ENCODE data around the gene FAM149A. TPM values are rescaled to one million over a fixed set of nuclear protein-coding genes. Genes with fewer than 3 reads are reported as not detected.

Gene FAM149A
- total RNA-seq, 1 experiment from 2014 or later: 19.2 TPM

DNA sequence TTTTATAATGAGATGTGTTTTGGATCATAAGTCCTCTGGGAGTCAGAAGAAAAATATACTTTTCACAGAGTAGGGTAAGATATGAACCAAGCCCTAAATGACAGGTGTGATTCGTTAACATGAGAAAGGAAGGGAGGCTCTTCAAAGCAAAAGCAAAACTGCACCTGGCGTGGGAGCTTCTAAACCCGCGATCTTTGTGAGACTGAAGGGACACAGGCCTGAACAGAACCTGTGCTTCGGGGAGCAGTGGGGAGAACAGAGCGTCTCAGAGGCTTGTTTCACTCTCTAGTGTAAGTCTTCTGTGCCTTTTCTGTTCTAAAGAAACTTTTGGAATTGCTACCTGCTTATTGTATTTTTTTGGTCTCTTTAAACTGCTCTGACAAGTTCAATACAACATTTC, 56.6 kb downstream of the FAM149A start:
- Histone ChIP-seq H3K4me3 (ENCODE audit: insufficient read depth, low read depth, low read length) (no peak overlapping the region), H3K27me3 (ENCODE audit: control insufficient read depth, insufficient read depth, low read length) (no peaks in the 10 kb centered on the region), H3K36me3 (replicated peaks; ENCODE audit: control insufficient read depth, insufficient read depth, low read length) (no peaks in the 10 kb centered on the region; the same call in none of the 2 replicates)
- peak; percentile 58 for DNase-seq

DNA sequence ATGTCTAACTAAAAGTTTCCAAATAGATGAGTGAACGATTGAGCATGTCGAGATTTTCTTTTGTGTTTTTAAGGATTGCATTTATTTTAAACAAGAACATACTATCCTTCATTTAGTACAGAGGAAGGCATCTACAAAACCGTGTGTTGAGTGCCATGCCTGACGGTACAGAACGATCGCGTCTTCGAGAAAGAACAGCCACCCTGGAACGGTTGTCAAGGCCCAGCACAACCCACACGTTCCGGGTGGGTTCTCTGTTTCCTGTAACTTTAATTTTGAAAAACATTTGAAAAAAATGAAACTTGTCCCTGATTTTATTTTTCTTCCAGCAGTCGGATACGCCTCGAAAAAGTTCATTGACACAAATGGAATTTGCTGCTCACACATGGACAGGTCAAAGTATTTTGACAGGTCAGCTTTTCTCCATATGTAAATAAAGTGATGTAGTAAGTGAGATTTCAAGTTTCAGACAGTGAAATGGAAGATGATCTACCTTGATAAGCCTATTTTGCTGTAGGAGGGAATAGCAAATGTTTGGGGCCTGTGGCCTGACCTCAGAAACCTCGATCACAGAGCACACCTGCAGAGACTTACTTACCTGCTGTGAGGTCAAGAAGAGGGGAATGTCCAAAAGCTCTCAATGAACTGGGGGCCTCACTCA, 62.5 kb downstream of the FAM149A start:
- H3K4me3 ChIP-seq (ENCODE audit: insufficient read depth, low read depth, low read length): no peak overlapping the region
- no peaks in the 10 kb centered on the region for H3K27me3 ChIP-seq (ENCODE audit: control insufficient read depth, insufficient read depth, low read length)
- H3K36me3 ChIP-seq (replicated peaks; ENCODE audit: control insufficient read depth, insufficient read depth, low read length): no peaks in the 10 kb centered on the region; the same call in 1 of the 2 replicates
- peak; percentile 24 for DNase-seq

- DNase-seq: peak; percentile 13
- Histone ChIP-seq H3K27me3 (ENCODE audit: control insufficient read depth, insufficient read depth, low read length) (no peaks in the 10 kb centered on the region), H3K36me3 (replicated peaks; ENCODE audit: control insufficient read depth, insufficient read depth, low read length) (no peaks in the 10 kb centered on the region; the same call in 1 of the 2 replicates), H3K4me3 (ENCODE audit: insufficient read depth, low read depth, low read length) (no peak overlapping the region)
These were observed 63.1 kb downstream of the FAM149A start for GRCh38 chr4:186167605-186168004.

- Histone ChIP-seq H3K4me3 (ENCODE audit: insufficient read depth, low read depth, low read length) (no peak overlapping the region), H3K36me3 (replicated peaks; ENCODE audit: control insufficient read depth, insufficient read depth, low read length) (no peaks in the 10 kb centered on the region; the same call in 1 of the 2 replicates), H3K27me3 (ENCODE audit: control insufficient read depth, insufficient read depth, low read length) (no peaks in the 10 kb centered on the region)
- DNase-seq: peak; percentile 10
These were observed 64.2 kb downstream of the FAM149A start for GRCh38 chr4:186168750-186169149.

DNA sequence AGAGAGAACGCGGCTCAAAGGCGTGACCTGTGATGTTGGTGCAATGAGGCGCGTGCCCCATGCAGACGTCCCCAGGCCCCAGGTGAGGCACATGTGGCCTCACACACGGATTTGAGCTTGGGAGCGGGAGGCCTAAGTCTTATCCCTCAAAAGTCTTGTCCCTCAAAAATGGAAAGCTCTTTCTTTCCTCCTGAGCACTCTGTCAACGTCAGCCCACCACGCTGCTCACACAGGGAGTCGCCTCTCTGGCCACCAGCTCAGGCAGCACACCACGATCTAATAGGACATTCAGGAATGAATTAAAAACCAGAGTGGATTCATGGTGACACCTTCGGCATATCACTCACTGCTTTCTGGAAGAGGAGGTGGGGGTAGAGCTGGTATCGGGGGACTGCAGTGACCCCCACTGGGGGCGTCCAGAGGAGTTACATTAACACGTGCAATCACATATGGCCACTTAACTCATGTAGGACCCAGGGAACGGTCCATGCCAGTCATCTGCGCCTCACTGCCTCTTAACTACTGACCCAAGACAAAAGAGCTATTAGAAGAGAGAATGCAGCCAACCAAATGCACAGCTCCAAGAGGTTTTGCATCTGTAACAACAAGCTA, 64.9 kb downstream of the FAM149A start:
- Histone ChIP-seq H3K4me3 (ENCODE audit: insufficient read depth, low read depth, low read length) (no peak overlapping the region), H3K27me3 (ENCODE audit: control insufficient read depth, insufficient read depth, low read length) (no peaks in the 10 kb centered on the region), H3K36me3 (replicated peaks; ENCODE audit: control insufficient read depth, insufficient read depth, low read length) (no peaks in the 10 kb centered on the region; the same call in 1 of the 2 replicates)
- DNase-seq: peak; percentile 16

- H3K4me3 ChIP-seq (ENCODE audit: insufficient read depth, low read depth, low read length): no peak overlapping the region
- no peaks in the 10 kb centered on the region; the same call in 1 of the 2 replicates for H3K36me3 ChIP-seq (replicated peaks; ENCODE audit: control insufficient read depth, insufficient read depth, low read length)
- H3K27me3 ChIP-seq (ENCODE audit: control insufficient read depth, insufficient read depth, low read length): no peaks in the 10 kb centered on the region
- peak; percentile 69 for DNase-seq
These were observed 65.7 kb downstream of the FAM149A start for GRCh38 chr4:186169945-186170802.

DNA sequence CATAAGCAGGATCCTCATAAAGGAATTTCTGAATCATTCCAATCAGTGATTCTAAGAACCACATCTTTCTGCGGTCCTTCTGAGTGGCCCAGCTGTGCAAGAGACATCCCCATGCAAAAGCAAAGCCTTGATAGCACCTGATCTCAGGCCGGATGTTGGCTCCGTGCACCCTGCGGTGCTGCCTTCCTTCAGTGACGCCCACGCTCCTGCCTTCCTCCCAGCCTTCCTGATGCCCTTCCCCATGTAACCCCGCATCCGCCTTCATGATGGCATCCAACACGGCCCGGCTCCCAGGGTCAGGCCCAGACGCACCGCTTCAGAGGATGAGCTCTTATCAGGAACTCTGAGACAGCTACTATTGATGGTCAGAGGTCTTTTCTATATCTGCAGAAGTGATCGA, 66.5 kb downstream of the FAM149A start:
- H3K36me3 ChIP-seq (replicated peaks; ENCODE audit: control insufficient read depth, insufficient read depth, low read length): no peaks in the 10 kb centered on the region; the same call in 1 of the 2 replicates
- no peaks in the 10 kb centered on the region for H3K27me3 ChIP-seq (ENCODE audit: control insufficient read depth, insufficient read depth, low read length)
- peak; percentile 35 for DNase-seq
- no peak overlapping the region for H3K4me3 ChIP-seq (ENCODE audit: insufficient read depth, low read depth, low read length)

DNA sequence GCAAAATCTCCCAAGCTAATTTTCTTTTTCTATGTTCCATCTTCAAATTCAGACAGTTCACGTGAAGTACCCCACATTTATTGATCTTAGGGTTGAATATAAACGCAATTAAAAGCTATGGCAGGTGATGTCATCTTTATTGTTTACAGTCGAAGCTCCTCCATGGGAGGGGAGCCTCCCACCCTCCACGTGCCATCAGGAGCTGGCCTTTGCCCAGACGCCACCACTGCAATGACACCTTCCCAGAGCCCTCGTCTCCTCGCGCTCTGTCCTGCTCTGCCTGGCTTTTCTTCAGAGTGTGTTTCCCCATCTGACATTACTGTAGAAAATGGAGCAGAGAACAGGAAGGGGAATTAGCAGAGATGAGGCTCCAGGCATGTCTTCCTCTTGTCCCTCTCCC, 68.0 kb downstream of the FAM149A start:
- no peak for DNase-seq
- Histone ChIP-seq H3K4me3 (ENCODE audit: insufficient read depth, low read depth, low read length) (no peak overlapping the region), H3K27me3 (ENCODE audit: control insufficient read depth, insufficient read depth, low read length) (no peaks in the 10 kb centered on the region), H3K36me3 (replicated peaks; ENCODE audit: control insufficient read depth, insufficient read depth, low read length) (no peaks in the 10 kb centered on the region)

DNA sequence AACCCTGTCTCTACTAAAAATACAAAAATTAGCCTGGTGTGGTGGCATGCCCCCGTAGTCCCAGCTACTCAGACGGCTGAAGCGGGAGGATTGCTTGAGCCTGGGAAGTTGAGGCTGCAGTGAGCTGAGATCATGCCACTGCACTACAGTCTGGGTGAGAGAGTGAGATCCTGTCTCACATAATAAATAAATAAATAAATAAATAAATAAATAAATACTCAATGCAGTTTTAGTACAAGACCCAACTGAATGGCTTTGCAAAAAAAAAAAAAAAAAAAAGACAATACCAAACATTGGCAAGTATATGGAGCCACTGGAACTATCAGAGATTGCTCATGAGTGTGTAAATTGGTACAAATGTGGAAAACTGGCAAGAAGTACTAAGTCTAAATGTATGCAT, 83.6 kb downstream of the FAM149A start:
- Histone ChIP-seq H3K4me3 (ENCODE audit: insufficient read depth, low read depth, low read length) (no peak overlapping the region), H3K27me3 (ENCODE audit: control insufficient read depth, insufficient read depth, low read length) (no peaks in the 10 kb centered on the region)
- no peak for DNase-seq

DNA sequence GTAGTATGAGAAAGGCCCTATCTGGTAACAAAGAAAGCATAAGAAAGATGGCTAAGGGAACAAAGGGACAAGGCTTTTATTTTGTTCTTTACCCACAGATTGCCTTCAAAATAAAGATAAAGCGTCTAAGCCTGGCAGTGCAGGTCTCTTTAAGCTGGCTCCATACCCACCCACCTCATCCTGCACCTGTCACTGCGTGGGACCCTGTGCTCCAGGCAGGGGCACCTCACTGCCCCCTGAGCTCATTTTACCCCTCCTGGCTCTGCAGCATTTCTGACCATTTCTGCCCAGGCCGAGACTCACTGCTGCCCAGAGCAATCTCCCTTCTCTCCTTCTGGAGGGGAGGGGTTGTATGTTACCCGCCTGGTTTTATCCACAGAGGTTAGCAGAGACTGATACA, 85.2 kb downstream of the FAM149A start:
- DNase-seq: peak; percentile 48
- Histone ChIP-seq H3K27me3 (ENCODE audit: control insufficient read depth, insufficient read depth, low read length) (no peaks in the 10 kb centered on the region), H3K4me3 (ENCODE audit: insufficient read depth, low read depth, low read length) (no peak overlapping the region), H3K36me3 (replicated peaks; ENCODE audit: control insufficient read depth, insufficient read depth, low read length) (no peaks in the 10 kb centered on the region)

More for the DNA sequence above, 83.6 kb downstream of the FAM149A start:
- no peaks in the 10 kb centered on the region for H3K36me3 ChIP-seq (replicated peaks; ENCODE audit: control insufficient read depth, insufficient read depth, low read length)

GRCh38 chr4:186190581-186191199, 86.2 kb downstream of the FAM149A start:
- Histone ChIP-seq H3K36me3 (replicated peaks; ENCODE audit: control insufficient read depth, insufficient read depth, low read length) (no peaks in the 10 kb centered on the region), H3K4me3 (ENCODE audit: insufficient read depth, low read depth, low read length) (peak overlapping the region; percentile 87), H3K27me3 (ENCODE audit: control insufficient read depth, insufficient read depth, low read length) (no peaks in the 10 kb centered on the region)
- DNase-seq: peak; percentile 82

GRCh38 chr4:186191200-186192065, 86.9 kb downstream of the FAM149A start, which contains the start of gene CYP4V2:
CYP4V2 (plus strand) TSS chr4:186191567; CDS start chr4:186191824, 257 bp downstream.
- Histone ChIP-seq H3K27me3 (ENCODE audit: control insufficient read depth, insufficient read depth, low read length) (no peaks in the 10 kb centered on the region), H3K36me3 (replicated peaks; ENCODE audit: control insufficient read depth, insufficient read depth, low read length) (no peaks in the 10 kb centered on the region), H3K4me3 (ENCODE audit: insufficient read depth, low read depth, low read length) (peak within 1 kb of the TSS; percentile 87)
- DNase-seq: peak; percentile 91

DNA sequence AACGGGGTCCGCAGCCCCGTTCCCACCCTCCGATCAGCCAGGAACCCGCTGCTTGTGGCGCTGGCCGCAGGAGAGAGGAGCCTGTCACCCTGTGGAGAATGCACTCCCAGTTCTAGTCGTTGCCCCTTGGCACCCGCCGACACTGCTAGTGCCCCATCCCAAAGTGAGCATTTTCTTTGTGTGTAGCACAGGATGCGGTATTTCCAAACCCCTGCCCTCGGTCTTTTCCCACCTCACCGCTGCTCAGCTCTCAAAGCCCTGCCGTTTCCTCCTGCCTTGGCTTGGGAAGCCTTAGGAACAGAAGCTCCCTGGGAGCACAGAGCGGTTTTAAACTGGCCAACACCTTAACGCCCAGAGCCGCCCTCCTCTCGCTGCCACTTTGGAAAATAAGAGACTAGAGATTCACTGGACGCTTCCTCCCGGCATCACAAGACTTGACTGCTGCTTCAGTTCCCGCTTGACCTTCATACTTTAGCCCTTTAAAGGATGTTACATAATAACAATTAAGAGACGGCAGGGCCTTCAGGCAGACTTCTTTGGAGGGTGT, 87.6 kb downstream of the FAM149A start:
- Histone ChIP-seq H3K4me3 (ENCODE audit: insufficient read depth, low read depth, low read length) (peak overlapping the region; percentile 87), H3K36me3 (replicated peaks; ENCODE audit: control insufficient read depth, insufficient read depth, low read length) (no peaks in the 10 kb centered on the region), H3K27me3 (ENCODE audit: control insufficient read depth, insufficient read depth, low read length) (no peaks in the 10 kb centered on the region)
- DNase-seq: peak; percentile 75

Measured in H7 (cell line).